ENCODE results near the gene N4BP2.

N4BP2 gene

GRCh38 chr4:40193578-40193977 is 136.9 kb downstream of the N4BP2 start:
- DNase-seq, result no peak

GRCh38 chr4:40194602-40195161 is 138.0 kb downstream of the N4BP2 start:
- peak; percentile 65 for DNase-seq

GRCh38 chr4:40195182-40196177 is 138.8 kb downstream of the N4BP2 start:
- no peak for DNase-seq

- no peak for DNase-seq
These were observed 139.6 kb downstream of the N4BP2 start for GRCh38 chr4:40196272-40196671.

- peak; percentile 80 for DNase-seq
These were observed 140.2 kb downstream of the N4BP2 start, which contains the start of gene RHOH for GRCh38 chr4:40196724-40197281. Gene RHOH, plus strand, starts transcription at chr4:40197031. Its CDS starts 46,356 bp downstream, at chr4:40243387.

- peak; percentile 52 for DNase-seq
These were observed 141.4 kb downstream of the N4BP2 start for GRCh38 chr4:40197879-40198689.

- DNase-seq, result peak; percentile 50
These were observed 142.6 kb downstream of the N4BP2 start for GRCh38 chr4:40199179-40199670.

- peak; percentile 88 for DNase-seq
These were observed 143.6 kb downstream of the N4BP2 start for GRCh38 chr4:40199999-40200874.

GRCh38 chr4:40200875-40201801 is 144.5 kb downstream of the N4BP2 start:
- no peak for DNase-seq

- no peak for DNase-seq
These were observed 145.2 kb downstream of the N4BP2 start for GRCh38 chr4:40201898-40202297.

GRCh38 chr4:40202474-40202873 is 145.8 kb downstream of the N4BP2 start:
- no peak for DNase-seq

- DNase-seq, result peak; percentile 51
These were observed 148.0 kb downstream of the N4BP2 start for GRCh38 chr4:40204507-40205258.

- peak; percentile 67 for DNase-seq
These were observed 148.9 kb downstream of the N4BP2 start for GRCh38 chr4:40205259-40206198.

- DNase-seq, result no peak
These were observed 149.8 kb downstream of the N4BP2 start for GRCh38 chr4:40206426-40206825.

All from stimulated activated CD8-positive, alpha-beta memory T cell treated with anti-CD3 and anti-CD28 coated beads, Interleukin-4, amount 100 ng/mL, for 48 hours (primary cell).